ENCODE results near the gene HABP4. TPM values are rescaled to one million over a fixed set of nuclear protein-coding genes. Genes with fewer than 3 reads are reported as not detected.

The HABP4 gene
- total and polyA plus RNA-seq, 5 donors, result 17.1 to 21.7 (median 19.4) TPM

DNA sequence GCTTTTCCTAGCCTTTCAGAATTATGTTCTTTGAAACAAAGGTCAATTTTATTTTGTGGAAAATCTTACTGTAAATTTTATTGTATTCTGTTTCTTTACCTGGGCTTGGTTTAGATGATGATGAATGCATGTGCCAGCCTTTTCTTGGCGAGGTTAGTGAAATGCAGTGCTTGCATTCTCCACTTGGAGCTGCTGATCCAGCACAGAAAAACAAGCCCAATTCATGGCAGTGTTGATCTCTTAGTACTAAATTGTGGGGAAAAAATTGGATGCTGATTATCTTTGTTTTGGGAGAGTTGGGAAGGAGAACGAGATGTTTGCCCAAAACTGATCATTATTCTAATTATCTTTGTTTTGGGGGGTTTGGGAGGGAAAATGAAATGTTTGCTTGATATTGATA lies 3.7 kb downstream of the HABP4 start:
- no peaks in the 10 kb centered on the region for H3K4me1 ChIP-seq (ENCODE audit: control insufficient read depth, insufficient read depth, low read length)
- no peak overlapping the region for H3K4me3 ChIP-seq (ENCODE audit: low read length)
- no peak overlapping the region for H3K27ac ChIP-seq (ENCODE audit: low read length)
- ATAC-seq (no peak), DNase-seq (no peak)
- WGBS, result 42% methylated on average over 2 of the region's 2 CpGs
- no peaks in the 10 kb centered on the region for H3K27me3 ChIP-seq (ENCODE audit: control insufficient read depth, insufficient read depth)
- intact Hi-C loops (cut with DNase I), result loop anchor here in 1 of 4 donors (10.0 kb wide), 1 partner anchor 111 kb away; no protein-coding TSS in a partner anchor
- H3K9me3 ChIP-seq (ENCODE audit: control insufficient read depth, low read length), result no peaks in the 10 kb centered on the region

GRCh38 chr9:96457266-96457665 lies 7.3 kb downstream of the HABP4 start:
- 89% methylated on average over 4 of the region's 4 CpGs for WGBS

DNA sequence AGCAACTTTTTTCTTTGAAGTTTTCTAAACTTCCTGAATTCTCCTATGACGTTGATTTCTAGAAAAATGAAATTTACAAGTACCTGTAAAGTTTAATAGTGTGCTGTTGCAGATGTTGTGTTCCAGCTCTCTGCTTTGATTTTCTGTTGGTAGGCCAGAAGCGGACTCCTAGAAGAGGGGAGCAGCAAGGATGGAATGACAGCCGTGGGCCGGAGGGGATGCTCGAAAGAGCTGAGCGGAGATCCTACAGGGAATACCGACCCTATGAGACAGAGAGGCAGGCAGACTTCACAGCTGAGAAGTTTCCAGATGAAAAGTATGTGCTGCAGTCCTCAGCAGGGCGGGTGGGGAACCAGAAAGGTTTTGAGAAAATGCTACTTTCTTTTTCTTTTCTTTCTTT lies 8.3 kb downstream of the HABP4 start:
- H3K27ac ChIP-seq (ENCODE audit: low read length), result no peak overlapping the region
- H3K9me3 ChIP-seq (ENCODE audit: control insufficient read depth, low read length), result no peaks in the 10 kb centered on the region
- 91% methylated on average over 8 of the region's 8 CpGs for WGBS
- ATAC-seq, result no peak
- intact Hi-C loops (cut with DNase I), result loop anchor here in 1 of 4 donors (10.0 kb wide), 1 partner anchor 107 kb away; no protein-coding TSS in a partner anchor
- no peak for DNase-seq
- H3K4me3 ChIP-seq (ENCODE audit: low read length), result no peak overlapping the region
- H3K4me1 ChIP-seq (ENCODE audit: control insufficient read depth, insufficient read depth, low read length), result no peaks in the 10 kb centered on the region
- H3K27me3 ChIP-seq (ENCODE audit: control insufficient read depth, insufficient read depth), result no peaks in the 10 kb centered on the region

More at GRCh38 chr9:96457266-96457665, 7.3 kb downstream of the HABP4 start:
- no peak overlapping the region for H3K4me3 ChIP-seq (ENCODE audit: low read length)
- H3K4me1 ChIP-seq (ENCODE audit: control insufficient read depth, insufficient read depth, low read length), result no peaks in the 10 kb centered on the region
- intact Hi-C loops (cut with DNase I), result loop anchor here in 1 of 4 donors (10.0 kb wide), 1 partner anchor 108 kb away; no protein-coding TSS in a partner anchor
- no peak for ATAC-seq
- no peak overlapping the region for H3K27ac ChIP-seq (ENCODE audit: low read length)
- no peak for DNase-seq
- no peaks in the 10 kb centered on the region for H3K9me3 ChIP-seq (ENCODE audit: control insufficient read depth, low read length)
- no peaks in the 10 kb centered on the region for H3K27me3 ChIP-seq (ENCODE audit: control insufficient read depth, insufficient read depth)

GRCh38 chr9:96459268-96460007 lies 9.5 kb downstream of the HABP4 start:
- intact Hi-C loops (cut with DNase I), result loop anchor here in 1 of 4 donors (10.0 kb wide), 1 partner anchor 105 kb away; no protein-coding TSS in a partner anchor
- WGBS, result 97% methylated on average over 7 of the region's 7 CpGs
- Histone ChIP-seq H3K27me3 (ENCODE audit: control insufficient read depth, insufficient read depth) (no peaks in the 10 kb centered on the region), H3K4me1 (ENCODE audit: control insufficient read depth, insufficient read depth, low read length) (no peaks in the 10 kb centered on the region), H3K4me3 (ENCODE audit: low read length) (no peak overlapping the region), H3K27ac (ENCODE audit: low read length) (no peak overlapping the region), H3K9me3 (ENCODE audit: control insufficient read depth, low read length) (no peaks in the 10 kb centered on the region)
- ATAC-seq (no peak), DNase-seq (no peak)

DNA sequence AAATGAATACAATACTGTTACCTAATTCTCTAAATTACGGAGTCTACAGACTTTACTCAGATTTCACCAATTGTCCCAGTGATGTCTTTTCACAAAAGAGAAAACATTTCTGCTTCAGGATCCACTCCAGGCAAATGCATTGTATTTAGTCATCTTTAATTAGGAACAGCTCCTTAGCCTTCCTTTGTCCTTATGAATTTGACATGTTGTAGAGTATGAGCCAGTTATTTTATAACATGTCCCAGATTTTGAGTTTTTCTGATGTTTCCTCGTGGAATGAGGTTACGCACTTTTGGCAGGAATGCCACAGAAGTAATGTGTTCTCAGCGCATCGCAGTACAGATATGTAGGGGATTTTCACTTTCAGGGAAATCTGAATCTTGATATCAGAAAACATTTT lies 10.5 kb downstream of the HABP4 start:
- Histone ChIP-seq H3K27me3 (ENCODE audit: control insufficient read depth, insufficient read depth) (no peaks in the 10 kb centered on the region), H3K4me1 (ENCODE audit: control insufficient read depth, insufficient read depth, low read length) (no peaks in the 10 kb centered on the region), H3K4me3 (ENCODE audit: low read length) (no peak overlapping the region), H3K9me3 (ENCODE audit: control insufficient read depth, low read length) (no peaks in the 10 kb centered on the region), H3K27ac (ENCODE audit: low read length) (no peak overlapping the region)
- ATAC-seq (no peak), DNase-seq (no peak)
- intact Hi-C loops (cut with DNase I), result no loop called here
- 90% methylated on average over 5 of the region's 5 CpGs for WGBS

GRCh38 chr9:96460882-96461281 lies 10.9 kb downstream of the HABP4 start:
- Histone ChIP-seq H3K27me3 (ENCODE audit: control insufficient read depth, insufficient read depth) (no peaks in the 10 kb centered on the region), H3K9me3 (ENCODE audit: control insufficient read depth, low read length) (no peaks in the 10 kb centered on the region), H3K4me1 (ENCODE audit: control insufficient read depth, insufficient read depth, low read length) (no peaks in the 10 kb centered on the region), H3K27ac (ENCODE audit: low read length) (no peak overlapping the region), H3K4me3 (ENCODE audit: low read length) (no peak overlapping the region)
- DNase-seq, result no peak
- ATAC-seq, result no peak
- intact Hi-C loops (cut with DNase I), result no loop called here

GRCh38 chr9:96461336-96461735 lies 11.4 kb downstream of the HABP4 start:
- H3K9me3 ChIP-seq (ENCODE audit: control insufficient read depth, low read length), result no peaks in the 10 kb centered on the region
- intact Hi-C loops (cut with DNase I), result no loop called here
- no peak overlapping the region for H3K27ac ChIP-seq (ENCODE audit: low read length)
- H3K4me3 ChIP-seq (ENCODE audit: low read length), result no peak overlapping the region
- H3K27me3 ChIP-seq (ENCODE audit: control insufficient read depth, insufficient read depth), result no peaks in the 10 kb centered on the region
- WGBS, result 92% methylated on average over 8 of the region's 8 CpGs
- DNase-seq, result no peak
- no peaks in the 10 kb centered on the region for H3K4me1 ChIP-seq (ENCODE audit: control insufficient read depth, insufficient read depth, low read length)
- ATAC-seq, result no peak

GRCh38 chr9:96462541-96462940 lies 12.6 kb downstream of the HABP4 start:
- ATAC-seq, result no peak
- Histone ChIP-seq H3K27ac (ENCODE audit: low read length) (no peak overlapping the region), H3K9me3 (ENCODE audit: control insufficient read depth, low read length) (no peaks in the 10 kb centered on the region), H3K4me1 (ENCODE audit: control insufficient read depth, insufficient read depth, low read length) (no peaks in the 10 kb centered on the region), H3K27me3 (ENCODE audit: control insufficient read depth, insufficient read depth) (no peaks in the 10 kb centered on the region), H3K4me3 (ENCODE audit: low read length) (no peak overlapping the region)
- DNase-seq, result no peak
- 96% methylated on average over 6 of the region's 6 CpGs for WGBS
- intact Hi-C loops (cut with DNase I), result no loop called here

- ATAC-seq (no peak), DNase-seq (no peak)
- no peaks in the 10 kb centered on the region for H3K4me1 ChIP-seq (ENCODE audit: control insufficient read depth, insufficient read depth, low read length)
- no peaks in the 10 kb centered on the region for H3K9me3 ChIP-seq (ENCODE audit: control insufficient read depth, low read length)
- no peak overlapping the region for H3K27ac ChIP-seq (ENCODE audit: low read length)
- 71% methylated on average over 6 of the region's 6 CpGs for WGBS
- no peak overlapping the region for H3K4me3 ChIP-seq (ENCODE audit: low read length)
- intact Hi-C loops (cut with DNase I), result no loop called here
- no peaks in the 10 kb centered on the region for H3K27me3 ChIP-seq (ENCODE audit: control insufficient read depth, insufficient read depth)
Observed at GRCh38 chr9:96464426-96464825, 14.5 kb downstream of the HABP4 start.

DNA sequence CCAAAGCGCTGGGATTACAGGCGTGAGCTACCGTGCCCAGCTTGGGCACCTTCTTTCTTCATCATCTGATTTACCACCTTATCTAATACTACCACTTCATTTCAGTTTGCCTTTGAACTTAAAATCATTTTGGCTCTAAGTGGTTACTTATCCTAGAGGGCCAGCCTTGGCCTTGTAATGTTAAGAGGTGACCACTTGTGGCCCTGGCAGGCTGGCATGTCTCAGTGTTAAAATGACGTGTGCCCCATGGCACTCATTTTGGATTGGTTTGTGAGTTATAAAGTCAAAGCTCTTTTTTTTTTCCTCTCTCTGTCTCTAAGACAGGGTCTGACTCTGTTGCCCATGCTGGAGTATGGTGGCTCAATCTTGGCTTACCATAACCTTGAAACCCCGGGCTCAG lies 17.8 kb downstream of the HABP4 start:
- Histone ChIP-seq H3K4me1 (ENCODE audit: control insufficient read depth, insufficient read depth, low read length) (no peaks in the 10 kb centered on the region), H3K27me3 (ENCODE audit: control insufficient read depth, insufficient read depth) (no peaks in the 10 kb centered on the region), H3K27ac (ENCODE audit: low read length) (no peak overlapping the region), H3K9me3 (ENCODE audit: control insufficient read depth, low read length) (no peaks in the 10 kb centered on the region), H3K4me3 (ENCODE audit: low read length) (no peak overlapping the region)
- ATAC-seq (no peak), DNase-seq (no peak)
- intact Hi-C loops (cut with DNase I), result no loop called here
- WGBS, result 95% methylated on average over 5 of the region's 5 CpGs

- no peak for ATAC-seq
- Histone ChIP-seq H3K4me3 (ENCODE audit: low read length) (no peak overlapping the region), H3K9me3 (ENCODE audit: control insufficient read depth, low read length) (no peaks in the 10 kb centered on the region), H3K27me3 (ENCODE audit: control insufficient read depth, insufficient read depth) (no peaks in the 10 kb centered on the region), H3K27ac (ENCODE audit: low read length) (no peak overlapping the region), H3K4me1 (ENCODE audit: control insufficient read depth, insufficient read depth, low read length) (no peaks in the 10 kb centered on the region)
- no peak for DNase-seq
- WGBS, result 93% methylated on average over 4 of the region's 4 CpGs
- intact Hi-C loops (cut with DNase I), result no loop called here
Observed at GRCh38 chr9:96476013-96476412, 26.0 kb downstream of the HABP4 start.

All from right cardiac atrium (tissue), 5 donors.